EH (cell line): ENCODE results near the gene PCDHGB4.
"Not testable (repeated sequence)": the region's sequence is repeated elsewhere in the genome, so short reads cannot be mapped to it uniquely, and the experiment has no call there.

Experiments used
- DNase-seq: peaks from one replicate; pipeline ENCODE4 v3.0.0-alpha.2; 2015; ENCODE audit warnings: low read depth

Gene PCDHGB4

DNA sequence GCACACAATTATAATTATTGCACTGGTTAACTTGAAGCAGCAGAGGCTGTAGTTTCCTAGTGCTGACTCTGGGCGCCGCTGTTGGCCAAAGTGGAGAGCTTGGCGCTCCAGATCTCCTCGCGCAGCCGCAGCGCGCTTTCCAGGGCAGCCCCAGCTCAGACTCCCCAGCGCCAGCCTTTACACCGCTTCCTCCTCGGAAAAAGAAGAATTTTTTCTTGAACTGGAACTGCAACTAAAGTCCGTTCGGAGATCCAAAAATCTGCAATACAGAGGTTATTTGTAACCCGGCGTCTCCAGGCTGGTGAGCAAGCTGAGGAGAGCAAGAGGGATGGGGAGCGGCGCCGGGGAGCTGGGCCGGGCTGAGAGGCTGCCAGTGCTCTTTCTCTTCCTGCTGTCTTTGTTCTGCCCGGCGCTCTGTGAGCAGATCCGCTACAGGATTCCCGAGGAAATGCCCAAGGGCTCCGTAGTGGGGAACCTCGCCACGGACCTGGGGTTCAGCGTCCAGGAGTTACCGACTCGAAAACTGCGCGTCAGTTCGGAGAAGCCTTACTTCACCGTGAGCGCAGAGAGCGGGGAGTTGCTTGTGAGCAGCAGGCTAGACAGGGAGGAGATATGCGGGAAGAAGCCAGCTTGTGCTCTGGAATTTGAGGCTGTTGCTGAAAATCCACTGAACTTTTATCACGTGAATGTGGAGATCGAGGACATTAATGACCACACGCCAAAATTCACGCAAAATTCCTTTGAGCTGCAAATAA lies at the start of gene PCDHGB4:
TSS of gene PCDHGB4 (plus strand) at position 142 of the 755 bp plus-strand sequence. CDS start at position 329, 187 bp downstream.
- DNase-seq, result peak; percentile 32

- DNase-seq, result peak; percentile 73
Measured at GRCh38 chr5:141338538-141339306, 48.8 kb upstream of the PCDHGB4 start, which contains the start of gene PCDHGA2. Gene PCDHGA2, plus strand, starts transcription at chr5:141338760.

DNA sequence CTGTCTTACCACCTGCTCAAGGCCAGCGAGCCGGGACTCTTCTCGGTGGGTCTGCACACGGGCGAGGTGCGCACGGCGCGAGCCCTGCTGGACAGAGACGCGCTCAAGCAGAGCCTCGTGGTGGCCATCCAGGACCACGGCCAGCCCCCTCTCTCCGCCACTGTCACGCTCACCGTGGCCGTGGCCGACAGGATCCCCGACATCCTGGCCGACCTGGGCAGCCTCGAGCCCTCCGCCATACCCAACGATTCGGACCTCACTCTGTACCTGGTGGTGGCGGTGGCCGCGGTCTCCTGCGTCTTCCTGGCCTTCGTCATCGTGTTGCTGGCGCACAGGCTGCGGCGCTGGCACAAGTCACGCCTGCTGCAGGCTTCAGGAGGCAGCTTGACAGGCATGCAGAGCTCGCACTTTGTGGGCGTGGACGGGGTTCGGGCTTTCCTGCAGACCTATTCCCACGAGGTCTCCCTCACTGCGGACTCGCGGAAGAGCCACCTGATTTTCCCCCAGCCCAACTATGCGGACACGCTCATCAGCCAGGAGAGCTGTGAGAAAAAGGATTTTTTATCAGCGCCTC lies 46.6 kb upstream of the PCDHGB4 start:
- DNase-seq, result not testable (repeated sequence)

- no peak for DNase-seq
Measured at GRCh38 chr5:141342773-141343172, 44.7 kb upstream of the PCDHGB4 start.

DNA sequence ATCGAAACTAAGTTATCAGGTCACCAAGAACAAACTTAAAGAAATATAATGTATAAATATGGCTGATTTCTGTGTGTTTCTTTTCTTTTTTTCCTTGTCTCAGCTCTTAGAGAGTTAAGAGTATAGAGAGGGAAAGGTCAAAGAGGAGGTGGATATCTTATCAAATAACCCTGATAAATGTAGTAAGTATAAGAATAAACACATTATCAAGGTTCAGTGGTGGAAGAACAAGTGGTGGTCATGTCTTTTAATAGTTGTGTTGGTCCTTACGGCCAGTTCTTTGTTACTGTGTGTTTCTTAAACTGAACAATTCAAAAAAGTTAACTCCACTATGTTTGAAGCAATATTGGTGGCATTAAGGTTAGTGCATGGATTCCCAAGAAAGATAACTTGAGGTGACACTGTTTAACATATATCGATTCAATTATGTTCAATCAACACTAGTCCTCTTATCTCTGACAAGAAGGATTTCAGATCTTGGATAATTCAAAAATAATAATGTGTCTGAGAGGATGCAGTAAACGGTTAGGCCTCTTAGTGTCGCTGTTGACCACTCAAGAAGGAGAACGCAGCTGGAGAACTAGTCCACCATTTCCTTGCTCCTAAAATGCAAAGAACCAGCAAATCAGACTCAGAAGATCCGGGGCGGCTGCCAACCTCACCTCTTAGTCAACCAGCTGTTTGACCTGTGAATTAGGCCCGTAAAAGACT lies 44.1 kb upstream of the PCDHGB4 start, which contains the start of gene PCDHGA3:
TSS of gene PCDHGA3 (plus strand) at position 588 of the 711 bp plus-strand sequence. CDS start 205 bp downstream, outside the sequence.
- DNase-seq, result peak; percentile 62

DNA sequence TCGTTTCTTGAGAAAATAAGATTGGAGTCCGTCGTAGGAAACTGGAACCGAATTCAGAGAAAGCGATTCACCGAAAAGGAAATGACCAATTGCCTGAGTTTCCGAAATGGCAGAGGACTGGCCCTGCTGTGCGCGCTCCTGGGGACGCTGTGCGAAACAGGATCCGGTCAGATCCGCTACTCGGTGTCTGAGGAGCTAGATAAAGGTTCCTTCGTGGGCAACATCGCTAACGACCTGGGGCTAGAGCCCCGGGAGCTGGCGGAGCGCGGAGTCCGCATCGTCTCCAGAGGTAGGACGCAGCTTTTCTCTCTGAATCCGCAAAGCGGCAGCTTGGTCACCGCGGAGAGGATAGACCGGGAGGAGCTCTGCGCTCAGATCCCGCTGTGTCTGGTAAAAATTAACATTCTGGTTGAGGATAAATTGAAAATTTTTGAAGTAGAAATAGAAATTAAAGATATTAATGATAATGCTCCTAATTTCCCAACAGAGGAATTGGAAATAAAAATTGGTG lies 43.5 kb upstream of the PCDHGB4 start:
- DNase-seq, result no peak

DNA sequence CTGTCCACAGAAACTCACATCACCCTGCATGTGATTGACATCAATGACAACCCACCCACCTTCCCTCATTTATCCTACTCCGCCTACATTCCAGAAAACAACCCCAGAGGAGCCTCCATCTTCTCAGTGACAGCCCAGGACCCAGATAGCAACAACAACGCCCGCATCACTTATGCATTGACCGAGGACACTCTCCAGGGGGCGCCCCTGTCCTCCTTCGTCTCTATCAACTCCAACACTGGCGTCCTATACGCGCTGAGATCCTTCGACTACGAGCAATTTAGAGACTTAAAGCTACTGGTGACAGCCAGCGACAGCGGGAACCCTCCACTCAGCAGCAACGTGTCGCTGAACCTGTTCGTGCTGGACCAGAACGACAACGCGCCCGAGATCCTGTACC lies 42.2 kb upstream of the PCDHGB4 start:
- DNase-seq, result no peak

DNA sequence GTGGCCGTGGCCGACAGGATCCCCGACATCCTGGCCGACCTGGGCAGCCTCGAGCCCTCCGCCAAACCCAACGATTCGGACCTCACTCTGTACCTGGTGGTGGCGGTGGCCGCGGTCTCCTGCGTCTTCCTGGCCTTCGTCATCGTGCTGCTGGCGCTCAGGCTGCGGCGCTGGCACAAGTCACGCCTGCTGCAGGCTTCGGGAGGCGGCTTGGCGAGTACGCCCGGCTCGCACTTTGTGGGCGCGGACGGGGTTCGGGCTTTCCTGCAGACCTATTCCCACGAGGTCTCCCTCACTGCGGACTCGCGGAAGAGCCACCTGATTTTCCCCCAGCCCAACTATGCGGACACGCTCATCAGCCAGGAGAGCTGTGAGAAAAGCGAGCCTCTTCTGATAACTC lies 41.5 kb upstream of the PCDHGB4 start:
- DNase-seq, result not testable (repeated sequence)

DNA sequence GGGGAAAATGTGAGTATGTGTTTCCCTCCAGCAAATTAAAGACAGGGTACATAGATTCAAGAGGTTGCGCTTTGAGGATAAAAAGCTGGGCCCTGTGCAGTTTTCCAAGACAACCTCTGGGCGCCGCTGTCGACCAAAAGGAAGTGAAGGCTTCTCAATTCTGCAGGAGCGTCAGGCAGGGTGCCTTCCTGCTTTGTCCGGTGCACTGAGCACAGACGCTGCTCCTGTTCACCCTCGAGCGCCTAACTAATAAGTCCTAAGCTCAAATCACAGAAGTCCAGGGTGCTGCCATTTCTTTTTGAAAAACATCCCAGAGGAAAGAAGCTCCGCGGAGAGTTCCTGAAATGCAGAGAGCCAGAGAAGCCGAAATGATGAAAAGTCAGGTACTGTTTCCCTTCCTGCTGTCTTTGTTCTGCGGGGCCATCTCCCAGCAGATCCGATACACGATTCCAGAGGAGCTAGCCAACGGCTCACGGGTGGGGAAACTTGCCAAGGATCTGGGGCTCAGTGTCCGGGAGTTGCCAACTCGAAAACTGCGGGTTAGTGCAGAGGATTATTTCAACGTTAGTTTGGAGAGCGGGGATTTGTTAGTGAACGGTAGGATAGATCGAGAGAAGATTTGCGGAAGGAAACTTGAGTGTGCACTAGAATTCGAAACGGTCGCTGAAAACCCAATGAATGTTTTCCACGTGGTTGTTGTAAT lies 37.4 kb upstream of the PCDHGB4 start, which contains the start of gene PCDHGB1:
TSS of gene PCDHGB1 (plus strand) at position 183 of the 703 bp plus-strand sequence. CDS start at position 345, 162 bp downstream.
- DNase-seq, result peak; percentile 36

- DNase-seq, result no peak
Measured at GRCh38 chr5:141351591-141351990, 35.9 kb upstream of the PCDHGB4 start.

- DNase-seq, result no peak
Measured at GRCh38 chr5:141354900-141355469, 32.5 kb upstream of the PCDHGB4 start, which contains the start of gene PCDHGA4. Gene PCDHGA4, plus strand, starts transcription at chr5:141355021. Its CDS starts 87 bp downstream, at chr5:141355108.

- no peak for DNase-seq
Measured at GRCh38 chr5:141355641-141356040, 31.9 kb upstream of the PCDHGB4 start.

GRCh38 chr5:141356133-141356532 lies 31.4 kb upstream of the PCDHGB4 start:
- DNase-seq, result no peak

- DNase-seq, result no peak
Measured at GRCh38 chr5:141356950-141357349, 30.5 kb upstream of the PCDHGB4 start.

DNA sequence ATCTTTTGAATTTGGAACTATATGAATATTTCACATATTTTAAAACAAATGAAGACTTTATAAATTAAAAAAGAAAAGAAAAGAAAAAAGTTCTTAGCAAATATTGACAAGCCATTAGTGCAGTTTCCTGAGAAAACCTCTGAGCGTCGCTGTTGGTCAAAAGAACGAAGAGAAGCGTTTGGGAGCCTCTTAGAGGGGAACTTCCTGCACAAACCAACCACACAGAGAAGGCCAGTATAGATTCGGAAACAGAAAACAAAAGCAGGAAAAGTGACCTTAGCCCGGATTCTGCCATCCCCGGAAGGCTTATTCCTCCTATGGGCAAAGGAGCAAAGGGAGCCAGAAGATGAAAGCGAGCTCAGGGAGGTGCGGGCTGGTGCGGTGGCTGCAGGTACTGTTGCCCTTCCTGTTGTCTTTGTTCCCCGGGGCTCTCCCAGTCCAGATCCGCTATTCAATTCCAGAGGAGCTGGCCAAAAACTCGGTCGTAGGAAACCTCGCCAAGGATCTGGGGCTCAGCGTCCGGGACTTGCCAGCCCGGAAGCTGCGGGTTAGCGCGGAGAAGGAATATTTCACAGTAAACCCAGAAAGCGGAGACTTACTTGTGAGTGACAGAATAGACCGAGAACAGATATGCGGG lies 27.6 kb upstream of the PCDHGB4 start, which contains the start of gene PCDHGB2:
TSS of gene PCDHGB2 (plus strand) at position 205 of the 637 bp plus-strand sequence. CDS start at position 347, 142 bp downstream.
- DNase-seq, result peak; percentile 51

- no peak for DNase-seq
Measured at GRCh38 chr5:141360685-141361084, 26.8 kb upstream of the PCDHGB4 start.

- no peak for DNase-seq
Measured at GRCh38 chr5:141362719-141363118, 24.8 kb upstream of the PCDHGB4 start.

DNA sequence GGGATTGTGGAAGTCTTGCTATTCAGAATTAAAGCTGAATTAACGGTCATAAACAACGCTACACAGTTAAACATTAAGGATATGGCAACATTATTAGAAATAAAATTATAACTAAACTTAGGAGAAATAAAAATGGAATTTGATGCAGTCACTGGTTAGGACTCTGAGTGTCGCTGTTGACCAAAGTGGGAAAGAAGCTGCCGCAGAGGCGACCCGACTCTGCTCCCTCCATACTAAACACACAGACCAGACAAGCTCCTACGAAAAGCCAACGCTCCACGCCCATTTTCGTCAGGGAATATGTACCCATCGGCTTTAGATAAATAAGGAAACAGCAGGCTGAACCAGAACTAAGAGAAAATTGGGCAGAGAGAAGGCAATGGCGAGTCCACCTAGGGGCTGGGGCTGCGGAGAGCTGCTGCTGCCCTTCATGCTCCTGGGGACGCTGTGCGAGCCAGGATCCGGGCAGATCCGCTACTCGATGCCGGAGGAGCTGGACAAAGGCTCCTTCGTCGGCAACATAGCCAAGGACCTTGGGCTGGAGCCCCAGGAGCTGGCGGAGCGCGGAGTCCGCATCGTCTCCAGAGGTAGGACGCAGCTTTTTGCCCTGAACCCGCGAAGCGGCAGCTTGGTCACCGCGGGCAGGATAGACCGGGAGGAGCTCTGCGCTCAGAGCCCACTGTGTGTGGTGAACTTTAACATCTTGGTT lies 23.4 kb upstream of the PCDHGB4 start, which contains the start of gene PCDHGA5:
TSS of gene PCDHGA5 (plus strand) at position 211 of the 709 bp plus-strand sequence. CDS start at position 380, 169 bp downstream.
- DNase-seq, result peak; percentile 63
